Esophagus (tissue), 2 donors: ENCODE data around the gene SYNDIG1L. TPM values are rescaled to one million over a fixed set of nuclear protein-coding genes. Genes with fewer than 3 reads are reported as not detected.

Experiments
- H3K27ac ChIP-seq, 2 donors: one replicate each; pipeline ENCODE4 v1.5.1; 2013; ENCODE audit warnings: low read depth in 2 of 2, mild to moderate bottlenecking in 2 of 2, inconsistent platforms in 1 of 2, low read length in 1 of 2, moderate library complexity in 1 of 2
- H3K27me3 ChIP-seq, 2 donors: one replicate each; pipeline ENCODE4 v1.6.1; 2013; ENCODE audit warnings: low read length in 2 of 2, control low read depth in 1 of 2, mild to moderate bottlenecking in 1 of 2; ENCODE audit not compliant: insufficient read depth in 2 of 2, control insufficient read depth in 1 of 2
- H3K36me3 ChIP-seq, 2 donors: one replicate each; pipeline ENCODE4 v1.6.1; 2013; ENCODE audit warnings: low read length in 1 of 2; ENCODE audit not compliant: control insufficient read depth in 2 of 2, insufficient read depth in 2 of 2
- H3K4me1 ChIP-seq, 2 donors: one replicate each; pipeline ENCODE4 v1.6.1; 2013; ENCODE audit warnings: low read length in 1 of 2; ENCODE audit not compliant: control insufficient read depth in 2 of 2, insufficient read depth in 2 of 2
- H3K4me3 ChIP-seq, 2 donors: one replicate each; pipeline ENCODE4 v1.5.1; 2013; ENCODE audit warnings: low read length in 2 of 2, mild to moderate bottlenecking in 2 of 2, low read depth in 1 of 2, moderate library complexity in 1 of 2
- H3K9me3 ChIP-seq, 2 donors: one replicate each; pipeline ENCODE4 v1.6.1; 2013; ENCODE audit warnings: mild to moderate bottlenecking in 2 of 2, low read depth in 1 of 2, low read length in 1 of 2, moderate library complexity in 1 of 2; ENCODE audit not compliant: control insufficient read depth in 2 of 2, insufficient read depth in 1 of 2
- WGBS, 2 donors: extraction: QIAGEN DNeasy Blood & Tissue Kit; methylation state at CpG; one replicate each; pipeline ENCODE4 v1.1.7; 2013; 5-methylcytosine and 5-hydroxymethylcytosine counted together
- polyA plus RNA-seq, 2 donors: library from polyadenylated mRNA; stranded (reverse); fragments of 200-250 nt; gene quantifications; one replicate each; pipeline ENCODE4 v1.2.3, GENCODE V29; 2013
- donor health status: healthy with polysubstance abuse.
- donor health status: Bipolar disorder and iron deficiency.

The SYNDIG1L gene
- polyA plus RNA-seq, 2 donors: 0.02 to 0.04 TPM

GRCh38 chr14:74358176-74358829 lies 67.7 kb downstream of the SYNDIG1L start:
- Histone ChIP-seq H3K27me3 (no peaks in the 10 kb centered on the region), H3K36me3 (no peaks in the 10 kb centered on the region), H3K9me3 (no peaks in the 10 kb centered on the region), H3K4me3 (no peak overlapping the region), H3K27ac (no peak overlapping the region), H3K4me1 (no peaks in the 10 kb centered on the region)
- 92% methylated on average over 17 of the region's 17 CpGs for whole genome bisulfite sequencing, 2 donors

- Histone ChIP-seq H3K36me3 (no peaks in the 10 kb centered on the region), H3K4me3 (no peak overlapping the region), H3K4me1 (no peaks in the 10 kb centered on the region), H3K27me3 (no peaks in the 10 kb centered on the region), H3K9me3 (no peaks in the 10 kb centered on the region), H3K27ac (no peak overlapping the region)
- 89 to 93% methylated on average over 19 of the region's 19 CpGs for WGBS, 2 donors
These were observed 68.4 kb downstream of the SYNDIG1L start for GRCh38 chr14:74357585-74357984.

- 92 to 94% methylated on average over 31 to 32 of the region's 32 CpGs for WGBS, 2 donors
- Histone ChIP-seq H3K4me3 (no peak overlapping the region), H3K9me3 (no peaks in the 10 kb centered on the region), H3K4me1 (no peaks in the 10 kb centered on the region), H3K27ac (no peak overlapping the region), H3K27me3 (no peaks in the 10 kb centered on the region), H3K36me3 (no peaks in the 10 kb centered on the region)
These were observed 69.0 kb downstream of the SYNDIG1L start for GRCh38 chr14:74356892-74357575.

Other genes starting within 250 kb of the SYNDIG1L start
- gene VSX2, start 186.8 kb downstream of the SYNDIG1L start, polyA plus RNA-seq: not detected
- 10 to 100 TPM; 19.2 to 38.4 TPM for gene ABCD4, start 123.3 kb downstream of the SYNDIG1L start, polyA plus RNA-seq
- not detected for gene VRTN, start 77.7 kb downstream of the SYNDIG1L start, polyA plus RNA-seq
- 100 to 1,000 TPM in 1 of 2 donors, 10 to 100 TPM in 1; 98.3 to 163 TPM for gene NPC2, start 67.1 kb upstream of the SYNDIG1L start, polyA plus RNA-seq
- 10 to 100 TPM; 10.9 to 15.3 TPM for gene ISCA2, start 67.6 kb upstream of the SYNDIG1L start, polyA plus RNA-seq
- gene LTBP2, start 186.0 kb upstream of the SYNDIG1L start, polyA plus RNA-seq: 1 to 10 TPM; 4.7 to 5.5 TPM